OCI-LY7 (cell line): ENCODE measurements around the gene MPP7. TPM values are rescaled to one million over a fixed set of nuclear protein-coding genes. Genes with fewer than 3 reads are reported as not detected.
A peak's percentile ranks its signal among the peaks of the same experiment; 100 is the strongest.

Source experiments
- BruUV-seq: library from RNA; stranded (reverse); fragments of 400-500 nt; replicated peaks from 2 replicates; lab custom pipeline; 2021; lab: Mats Ljungman, UMichigan
- CTCF ChIA-PET: fragments of 300-600 bp; sonication (Branson Sonifier 250); formaldehyde crosslinking; loops from one replicate; lab custom pipeline; 2022; ENCODE audit warnings: antibody characterized with exemption; ENCODE audit not compliant: unreplicated experiment; lab: Charles Lee
- POLR2A ChIA-PET: fragments of 300-600 bp; sonication (Branson Sonifier 250); formaldehyde crosslinking; loops from one replicate; lab custom pipeline; 2022; ENCODE audit warnings: antibody characterized with exemption; lab: Charles Lee
- DNase-seq: peaks from one replicate; pipeline ENCODE4 v3.0.0-alpha.2; 2015; ENCODE audit warnings: low spot score
- H2AFZ ChIP-seq: fragments of 200-600 bp; sonication (generic), shearing (Covaris generic); 2 replicates; pipeline ENCODE4 v1.6.1; 2014; ENCODE audit warnings: mild to moderate bottlenecking, antibody characterized with exemption, low read length, moderate library complexity
- H3K27ac ChIP-seq: fragments of 200-600 bp; sonication (generic); 2 replicates; pipeline ENCODE4 v1.5.1; 2014; ENCODE audit warnings: mixed run types, low read depth, mild to moderate bottlenecking, moderate library complexity, low read length, inconsistent platforms; ENCODE audit not compliant: poor library complexity, severe bottlenecking
- H3K36me3 ChIP-seq: fragments of 200-600 bp; sonication (generic); 2 replicates; pipeline ENCODE4 v1.6.1; 2014; ENCODE audit warnings: mild to moderate bottlenecking, antibody characterized with exemption, low read length, moderate library complexity, mixed read lengths; ENCODE audit not compliant: insufficient read depth
- H3K4me1 ChIP-seq: fragments of 200-600 bp; sonication (generic); 2 replicates; pipeline ENCODE4 v1.5.1; 2014; ENCODE audit warnings: mild to moderate bottlenecking, low read length; ENCODE audit not compliant: insufficient read depth, poor library complexity, severe bottlenecking
- H3K4me2 ChIP-seq: fragments of 200-600 bp; sonication (generic); 2 replicates; pipeline ENCODE4 v1.6.1; 2014; ENCODE audit warnings: mild to moderate bottlenecking, low read length
- H3K4me3 ChIP-seq: fragments of 200-600 bp; sonication (generic); 2 replicates; pipeline ENCODE4 v1.5.1; 2014; ENCODE audit warnings: mild to moderate bottlenecking, low read depth, low read length; ENCODE audit not compliant: poor library complexity, severe bottlenecking
- H3K79me2 ChIP-seq: fragments of 200-600 bp; sonication (generic); 2 replicates; pipeline ENCODE4 v1.6.1; 2016; ENCODE audit warnings: low read depth, mild to moderate bottlenecking, low read length, moderate library complexity, mixed read lengths; ENCODE audit not compliant: insufficient read depth
- H3K9me2 ChIP-seq: fragments of 200-600 bp; sonication (generic); 2 replicates; pipeline ENCODE4 v1.6.1; 2016; ENCODE audit warnings: mild to moderate bottlenecking, low read length, mixed read lengths; ENCODE audit not compliant: insufficient read depth
- H3K9me3 ChIP-seq: fragments of 200-600 bp; sonication (generic); 2 replicates; pipeline ENCODE4 v1.6.1; 2014; ENCODE audit warnings: mild to moderate bottlenecking, mixed run types, low read length, mixed read lengths
- H4K20me1 ChIP-seq: fragments of 200-600 bp; sonication (generic); 2 replicates; pipeline ENCODE4 v1.6.1; 2014; ENCODE audit warnings: mild to moderate bottlenecking, antibody characterized with exemption, low read length, moderate library complexity, mixed read lengths; ENCODE audit not compliant: insufficient read depth
- EZH2phosphoT487 ChIP-seq: fragments of 200-600 bp; sonication (generic); IDR thresholded peaks from 2 replicates; pipeline ENCODE4 v1.6.1; 2018; ENCODE audit warnings: low read depth, borderline replicate concordance, mild to moderate bottlenecking, mixed run types, antibody characterized with exemption, low read length, moderate library complexity, mixed read lengths
- intact Hi-C: fragments of 100-400 bp; cut with micrococcal nuclease; formaldehyde crosslinking; loops from one replicate; pipeline ENCODE4 v1.10.0; 2022; ENCODE audit not compliant: unreplicated experiment
- total RNA-seq, 2 experiments: library from RNA; depleted of rRNA in 1 of 2; stranded (reverse); fragments of >200 nt in 1 of 2; shearing (Covaris generic) in 1 of 2; gene quantifications; 2 replicates each; pipeline ENCODE4 v1.2.3, GENCODE V29; 2014 to 2022
- TF ChIP-seq, protein P1 (sequence below): fragments of 200-600 bp; sonication (generic); conservative IDR thresholded peaks from 2 replicates; pipeline ENCODE4 v1.5.1; 2014; ENCODE audit warnings: mild to moderate bottlenecking, antibody characterized with exemption, low read length, moderate library complexity, mixed read lengths

The MPP7 gene
- total RNA-seq, 2 experiments from 2014 or later, result 15.0 to 19.6 TPM

GRCh38 chr10:28279878-28280277, 23.0 kb downstream of the MPP7 start:
- POLR2A ChIA-PET, result interaction anchor here (0.6 kb wide), 1 partner anchor 1811 kb away, joined by 5 read pairs; no protein-coding TSS in a partner anchor
- TF ChIP-seq, protein P1, sequence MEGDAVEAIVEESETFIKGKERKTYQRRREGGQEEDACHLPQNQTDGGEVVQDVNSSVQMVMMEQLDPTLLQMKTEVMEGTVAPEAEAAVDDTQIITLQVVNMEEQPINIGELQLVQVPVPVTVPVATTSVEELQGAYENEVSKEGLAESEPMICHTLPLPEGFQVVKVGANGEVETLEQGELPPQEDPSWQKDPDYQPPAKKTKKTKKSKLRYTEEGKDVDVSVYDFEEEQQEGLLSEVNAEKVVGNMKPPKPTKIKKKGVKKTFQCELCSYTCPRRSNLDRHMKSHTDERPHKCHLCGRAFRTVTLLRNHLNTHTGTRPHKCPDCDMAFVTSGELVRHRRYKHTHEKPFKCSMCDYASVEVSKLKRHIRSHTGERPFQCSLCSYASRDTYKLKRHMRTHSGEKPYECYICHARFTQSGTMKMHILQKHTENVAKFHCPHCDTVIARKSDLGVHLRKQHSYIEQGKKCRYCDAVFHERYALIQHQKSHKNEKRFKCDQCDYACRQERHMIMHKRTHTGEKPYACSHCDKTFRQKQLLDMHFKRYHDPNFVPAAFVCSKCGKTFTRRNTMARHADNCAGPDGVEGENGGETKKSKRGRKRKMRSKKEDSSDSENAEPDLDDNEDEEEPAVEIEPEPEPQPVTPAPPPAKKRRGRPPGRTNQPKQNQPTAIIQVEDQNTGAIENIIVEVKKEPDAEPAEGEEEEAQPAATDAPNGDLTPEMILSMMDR, result no peak
- no peak for TF ChIP-seq EZH2phosphoT487
- H4K20me1 ChIP-seq, result no peaks in the 10 kb centered on the region
- peaks cover 68% of the 10 kb centered on the region for H3K4me1 ChIP-seq
- intact Hi-C loops, result no loop called here
- H3K9me3 ChIP-seq, result no peaks in the 10 kb centered on the region
- no peaks in the 10 kb centered on the region for H3K36me3 ChIP-seq
- H3K27ac ChIP-seq, result peak overlapping the region; percentile 97
- peak overlapping the region; percentile 74; the same call in 1 of the 2 replicates for H3K4me2 ChIP-seq
- no peak overlapping the region for H3K4me3 ChIP-seq
- CTCF ChIA-PET, result no interaction called here
- no peaks in the 10 kb centered on the region for H3K9me2 ChIP-seq
- no TSS peak for BruUV-seq
- DNase-seq, result no peak
- H2AFZ ChIP-seq, result no peak overlapping the region
- peaks cover 34% of the 10 kb centered on the region; the same call in 1 of the 2 replicates for H3K79me2 ChIP-seq

- Histone ChIP-seq H4K20me1 (no peaks in the 10 kb centered on the region), H3K4me1 (peaks cover 65% of the 10 kb centered on the region), H3K9me3 (no peaks in the 10 kb centered on the region), H3K36me3 (no peaks in the 10 kb centered on the region), H3K9me2 (no peaks in the 10 kb centered on the region), H3K79me2 (peaks cover 31% of the 10 kb centered on the region; the same call in 1 of the 2 replicates), H3K27ac (no peak overlapping the region), H3K4me3 (no peak overlapping the region), H3K4me2 (no peak overlapping the region), H2AFZ (no peak overlapping the region)
- DNase-seq, result no peak
- ChIA-PET CTCF (no interaction called here), POLR2A (interaction anchor here (0.5 kb wide), 1 partner anchor 57 kb away, joined by 3 read pairs; no protein-coding TSS in a partner anchor)
- TF ChIP-seq, protein P1, result no peak
- no peak for TF ChIP-seq EZH2phosphoT487
- BruUV-seq, result no TSS peak
- intact Hi-C loops, result no loop called here
Observed at GRCh38 chr10:28278842-28279241, 24.0 kb downstream of the MPP7 start.

- CTCF ChIA-PET, result no interaction called here
- Histone ChIP-seq H4K20me1 (no peaks in the 10 kb centered on the region), H2AFZ (no peak overlapping the region), H3K9me2 (no peaks in the 10 kb centered on the region), H3K36me3 (no peaks in the 10 kb centered on the region), H3K4me2 (no peak overlapping the region), H3K4me3 (no peak overlapping the region), H3K79me2 (peaks cover 21% of the 10 kb centered on the region; the same call in 1 of the 2 replicates), H3K9me3 (no peaks in the 10 kb centered on the region), H3K27ac (no peak overlapping the region), H3K4me1 (peaks cover 52% of the 10 kb centered on the region)
- BruUV-seq, result no TSS peak
- intact Hi-C loops, result no loop called here
- TF ChIP-seq, protein P1, result no peak
- TF ChIP-seq EZH2phosphoT487, result no peak
- no peak for DNase-seq
- POLR2A ChIA-PET, result interaction anchor here (0.6 to 2.4 kb wide), 5 partner anchors 10 to 505 kb away, joined by 3 to 8 read pairs (median 6); no protein-coding TSS in a partner anchor
Observed at GRCh38 chr10:28276384-28276783, 26.5 kb downstream of the MPP7 start.
